Skeletal muscle tissue (tissue), 4 donors: Measurements from ENCODE around the gene BAAT. TPM values are rescaled to one million over a fixed set of nuclear protein-coding genes. Genes with fewer than 3 reads are reported as not detected.

Source experiments
- H3K27ac ChIP-seq: one replicate; pipeline ENCODE4 v1.7.0; 2013; ENCODE audit warnings: mild to moderate bottlenecking, low read depth, low read length, inconsistent platforms
- H3K27me3 ChIP-seq, 3 donors: one replicate each; pipeline ENCODE4 v1.7.0; 2013; ENCODE audit warnings: low read length in 3 of 3; ENCODE audit not compliant: control insufficient read depth in 3 of 3, insufficient read depth in 3 of 3
- H3K36me3 ChIP-seq, 3 donors: one replicate each; pipeline ENCODE4 v1.7.0; 2013; ENCODE audit warnings: low read length in 3 of 3; ENCODE audit not compliant: control insufficient read depth in 3 of 3, insufficient read depth in 3 of 3
- H3K4me1 ChIP-seq, 3 donors: one replicate each; pipeline ENCODE4 v1.7.0; 2013; ENCODE audit warnings: low read length in 3 of 3, mild to moderate bottlenecking in 3 of 3; ENCODE audit not compliant: control insufficient read depth in 3 of 3, insufficient read depth in 3 of 3
- H3K4me3 ChIP-seq, 3 donors: one replicate each; pipeline ENCODE4 v1.7.0; 2013; ENCODE audit warnings: low read length in 3 of 3
- H3K9ac ChIP-seq, 3 donors: one replicate each; pipeline ENCODE4 v1.7.0; 2013; ENCODE audit warnings: low read length in 3 of 3, mild to moderate bottlenecking in 3 of 3, moderate library complexity in 2 of 3, low read depth in 1 of 3
- H3K9me3 ChIP-seq, 3 donors: one replicate each; pipeline ENCODE4 v1.7.0; 2013; ENCODE audit warnings: low read length in 3 of 3; ENCODE audit not compliant: control insufficient read depth in 3 of 3
- total RNA-seq: library from RNA; depleted of rRNA; stranded (reverse); fragments of >200 nt; gene quantifications from one replicate; pipeline ENCODE4 v1.2.3, GENCODE V29; 2014
- donor health status: Osteomylitis.

BAAT gene
- total RNA-seq, 1 donor from 2014 or later = 0.52 TPM

DNA sequence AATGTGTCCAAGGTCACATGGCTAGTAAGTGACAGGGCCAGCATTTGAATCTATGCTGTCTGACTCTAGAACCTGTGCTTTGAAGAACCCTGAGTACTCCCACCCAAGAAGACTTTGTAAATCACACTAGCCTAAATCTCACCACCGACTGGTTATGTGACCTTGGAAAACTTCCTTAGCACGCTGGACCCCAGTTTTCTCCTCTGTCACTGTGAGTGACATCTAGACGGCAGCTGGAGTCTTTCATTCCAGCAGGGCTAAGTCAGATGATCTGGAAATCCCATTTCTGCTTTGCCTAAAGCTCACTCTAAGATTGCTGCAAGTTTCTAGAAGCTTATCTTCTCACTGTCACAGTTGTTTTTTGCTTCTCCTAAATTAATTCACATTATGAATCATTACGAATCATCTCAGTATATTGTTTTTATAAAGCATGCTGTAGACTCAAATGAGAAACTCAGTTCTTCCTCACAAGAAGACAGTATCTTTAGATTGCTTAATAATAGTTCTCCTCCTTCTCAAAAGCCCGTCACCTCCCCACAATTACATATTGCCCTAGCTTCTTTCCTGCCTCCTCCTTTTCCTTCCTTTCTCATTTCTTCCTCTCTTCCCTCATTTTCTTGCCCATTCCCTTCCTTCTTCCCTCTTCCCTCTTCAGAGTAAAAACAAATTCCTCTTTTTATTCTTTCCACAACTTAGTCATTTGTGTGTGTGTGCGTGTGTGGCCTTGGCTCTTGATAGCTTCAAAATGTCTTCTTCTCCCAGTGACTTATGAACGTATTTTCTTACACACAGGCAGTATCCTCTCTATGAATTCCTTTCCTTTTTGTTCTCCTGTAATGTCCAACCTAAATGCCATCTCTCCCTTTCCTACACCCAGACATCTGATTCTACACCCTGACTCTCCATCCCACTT lies 34.0 kb upstream of the BAAT start:
- Histone ChIP-seq H3K27me3 (no peaks in the 10 kb centered on the region), H3K4me3 (no peak overlapping the region), H3K27ac (no peak overlapping the region), H3K9ac (no peak overlapping the region), H3K4me1 (no peaks in the 10 kb centered on the region), H3K9me3 (peaks cover 0 to 6% (median 5%) of the 10 kb centered on the region in 3 donors), H3K36me3 (no peaks in the 10 kb centered on the region)

DNA sequence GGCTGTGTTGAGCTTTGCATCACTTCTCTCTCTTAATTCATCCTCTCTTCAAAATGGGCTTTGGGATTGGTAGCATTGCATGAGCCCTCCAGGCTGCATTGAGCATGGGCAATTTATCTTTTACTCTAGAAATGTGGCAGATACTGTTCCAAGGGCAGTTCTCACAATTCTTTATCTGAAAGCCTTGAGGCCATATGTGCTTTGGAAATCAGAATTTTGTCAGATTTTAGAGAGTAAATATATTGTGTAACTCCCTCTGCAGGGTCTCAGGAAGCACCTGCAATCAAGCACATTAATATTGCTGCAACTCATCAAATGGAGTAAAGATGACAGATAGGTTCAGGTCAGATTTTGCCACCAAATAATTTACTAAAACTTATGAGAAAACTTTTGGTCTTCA lies 33.2 kb upstream of the BAAT start:
- Histone ChIP-seq H3K27me3 (no peaks in the 10 kb centered on the region), H3K9me3 (peaks cover 4 to 11% (median 9%) of the 10 kb centered on the region in 3 donors), H3K9ac (no peak overlapping the region), H3K36me3 (no peaks in the 10 kb centered on the region), H3K4me1 (no peaks in the 10 kb centered on the region), H3K27ac (no peak overlapping the region), H3K4me3 (no peak overlapping the region)

GRCh38 chr9:101417389-101417788 lies 32.6 kb upstream of the BAAT start:
- no peaks in the 10 kb centered on the region for H3K36me3 ChIP-seq
- H3K4me1 ChIP-seq = no peaks in the 10 kb centered on the region
- peaks cover 4 to 11% (median 9%) of the 10 kb centered on the region in 3 donors for H3K9me3 ChIP-seq
- H3K4me3 ChIP-seq = no peak overlapping the region
- no peak overlapping the region for H3K9ac ChIP-seq
- H3K27me3 ChIP-seq = no peaks in the 10 kb centered on the region
- H3K27ac ChIP-seq = no peak overlapping the region

DNA sequence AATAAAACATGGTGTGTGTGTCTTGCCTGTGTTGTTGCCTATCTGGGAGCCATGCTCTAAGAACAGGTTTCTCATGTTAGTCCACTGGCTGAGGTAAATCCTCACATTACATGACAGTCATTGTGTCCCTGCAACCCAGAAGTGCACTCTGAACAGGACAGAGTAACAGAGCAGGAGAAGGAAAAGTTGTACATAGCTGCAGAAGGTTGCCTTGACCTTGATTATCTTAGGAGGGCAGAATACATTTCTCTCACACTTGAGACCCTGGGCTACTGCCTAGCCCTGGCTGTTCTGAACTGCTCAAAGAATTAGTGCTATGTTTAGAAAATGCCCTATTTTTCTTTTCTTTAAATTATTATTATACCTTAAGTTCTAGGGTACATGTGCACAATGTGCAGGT lies 30.8 kb upstream of the BAAT start:
- Histone ChIP-seq H3K9me3 (peaks cover 6 to 19% (median 11%) of the 10 kb centered on the region in 3 donors), H3K4me1 (no peaks in the 10 kb centered on the region), H3K9ac (no peak overlapping the region), H3K4me3 (no peak overlapping the region), H3K27ac (no peak overlapping the region), H3K36me3 (no peaks in the 10 kb centered on the region), H3K27me3 (no peaks in the 10 kb centered on the region)

DNA sequence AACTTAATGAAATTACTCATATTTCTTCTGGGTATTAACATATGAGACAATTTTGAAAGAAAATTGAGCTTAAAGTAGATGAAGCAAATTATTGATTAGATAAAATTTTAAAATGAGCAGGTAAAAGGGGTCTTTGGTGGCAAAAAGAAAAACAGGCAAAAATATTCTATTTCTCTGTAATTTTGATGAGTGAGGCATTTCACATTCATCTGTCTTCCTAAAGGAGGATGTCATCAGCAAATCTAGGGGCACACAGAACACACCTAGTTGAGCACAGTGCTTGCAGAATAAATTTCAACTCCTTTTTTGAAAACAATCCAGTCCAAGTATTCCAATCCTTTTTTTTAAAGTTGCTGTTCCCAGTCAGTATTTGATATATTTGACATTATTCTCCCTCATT lies 30.0 kb upstream of the BAAT start:
- Histone ChIP-seq H3K9me3 (peaks cover 11 to 26% (median 17%) of the 10 kb centered on the region in 3 donors), H3K9ac (no peak overlapping the region), H3K27ac (no peak overlapping the region), H3K4me3 (no peak overlapping the region), H3K27me3 (no peaks in the 10 kb centered on the region), H3K36me3 (peaks cover under 1 to 5% (median 1%) of the 10 kb centered on the region in 3 donors), H3K4me1 (no peaks in the 10 kb centered on the region)

GRCh38 chr9:101409079-101409477 lies 24.3 kb upstream of the BAAT start:
- Histone ChIP-seq H3K27me3 (no peaks in the 10 kb centered on the region), H3K27ac (no peak overlapping the region), H3K4me3 (peak overlapping the region in 1 of 3 donors; percentile 43), H3K9me3 (peaks cover 36 to 61% (median 40%) of the 10 kb centered on the region in 3 donors), H3K36me3 (peaks cover 43 to 56% (median 52%) of the 10 kb centered on the region in 3 donors), H3K4me1 (no peaks in the 10 kb centered on the region), H3K9ac (no peak overlapping the region)

- peaks cover 33 to 60% (median 40%) of the 10 kb centered on the region in 3 donors for H3K9me3 ChIP-seq
- no peak overlapping the region for H3K27ac ChIP-seq
- no peaks in the 10 kb centered on the region for H3K27me3 ChIP-seq
- H3K4me1 ChIP-seq = no peaks in the 10 kb centered on the region
- H3K4me3 ChIP-seq = peak overlapping the region in 1 of 3 donors; percentile 50
- peaks cover 49 to 62% (median 58%) of the 10 kb centered on the region in 3 donors for H3K36me3 ChIP-seq
- H3K9ac ChIP-seq = no peak overlapping the region
Measured at GRCh38 chr9:101408374-101409078, 23.7 kb upstream of the BAAT start.

DNA sequence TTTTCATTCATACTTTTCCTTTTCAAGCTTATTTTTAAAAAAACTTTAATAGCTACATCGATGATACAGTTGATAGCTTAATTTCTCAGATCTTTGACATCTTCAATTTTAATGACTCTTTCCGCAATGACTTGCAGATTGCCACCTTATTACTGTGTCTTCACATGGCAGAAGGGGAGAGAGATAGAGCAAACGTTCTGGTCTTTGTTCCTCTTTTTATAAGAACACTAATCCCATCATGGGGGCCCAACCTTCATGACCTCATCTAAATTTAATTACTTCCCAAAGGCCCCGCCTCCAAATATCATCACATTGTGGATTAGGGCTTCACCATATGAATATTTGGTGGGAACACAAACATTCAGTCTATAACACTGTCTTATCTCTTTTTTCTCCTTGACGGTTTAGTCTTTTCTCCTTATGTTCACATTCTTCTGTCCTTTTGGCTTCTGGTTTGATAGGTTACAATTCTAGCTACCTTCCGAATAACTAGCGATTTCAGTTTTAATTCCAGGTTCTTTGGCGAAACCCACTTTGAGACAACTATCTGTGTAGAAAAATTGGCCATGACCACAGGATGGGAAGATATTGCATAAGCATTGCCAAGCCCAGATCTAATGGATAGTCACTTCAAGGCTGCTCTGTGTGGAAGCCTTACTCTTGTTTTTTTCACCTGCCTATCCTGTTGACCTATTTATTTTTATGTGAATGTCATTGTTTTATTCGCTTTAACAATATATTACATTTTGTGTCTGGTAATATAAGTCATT lies 18.9 kb upstream of the BAAT start:
- H3K4me1 ChIP-seq = peaks cover 10 to 15% (median 11%) of the 10 kb centered on the region in 3 donors
- H3K4me3 ChIP-seq = no peak overlapping the region
- H3K27me3 ChIP-seq = no peaks in the 10 kb centered on the region
- no peak overlapping the region for H3K27ac ChIP-seq
- peaks cover 14 to 30% (median 17%) of the 10 kb centered on the region in 3 donors for H3K9me3 ChIP-seq
- no peak overlapping the region for H3K9ac ChIP-seq
- H3K36me3 ChIP-seq = peaks cover 56 to 78% (median 77%) of the 10 kb centered on the region in 3 donors

DNA sequence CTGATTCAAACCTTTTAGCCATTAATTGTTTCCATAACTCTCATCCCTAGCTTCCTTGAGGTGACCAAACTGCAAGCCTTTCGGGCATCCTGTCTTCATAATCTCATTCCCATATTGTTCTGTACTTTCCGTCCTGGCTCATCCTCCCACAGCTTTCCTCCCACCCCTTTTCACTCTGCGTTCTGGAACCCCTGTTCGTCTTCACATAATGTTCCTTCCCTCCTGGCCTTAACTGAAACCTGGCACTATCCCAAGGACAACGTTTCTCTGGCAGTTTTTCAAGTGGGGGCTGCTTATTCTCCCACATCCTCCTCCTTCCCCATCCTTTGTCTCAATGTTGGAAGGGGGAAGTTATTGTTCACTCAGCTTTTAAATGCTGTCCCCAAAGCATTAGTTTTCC lies 15.3 kb upstream of the BAAT start:
- Histone ChIP-seq H3K36me3 (peaks cover 33 to 49% (median 47%) of the 10 kb centered on the region in 3 donors), H3K9ac (peak overlapping the region in 1 of 3 donors; percentile 97), H3K4me1 (peaks cover 10 to 26% (median 20%) of the 10 kb centered on the region in 3 donors), H3K9me3 (peaks cover 0 to 7% (median 0%) of the 10 kb centered on the region in 3 donors), H3K27ac (peak overlapping the region; percentile 89), H3K27me3 (no peaks in the 10 kb centered on the region), H3K4me3 (peak overlapping the region; percentile 74 to 98 (median 76))
